ENCODE measurements around the gene LCNL1.
A peak's percentile ranks its signal among the peaks of the same experiment; 100 is the strongest.

LCNL1 gene

DNA sequence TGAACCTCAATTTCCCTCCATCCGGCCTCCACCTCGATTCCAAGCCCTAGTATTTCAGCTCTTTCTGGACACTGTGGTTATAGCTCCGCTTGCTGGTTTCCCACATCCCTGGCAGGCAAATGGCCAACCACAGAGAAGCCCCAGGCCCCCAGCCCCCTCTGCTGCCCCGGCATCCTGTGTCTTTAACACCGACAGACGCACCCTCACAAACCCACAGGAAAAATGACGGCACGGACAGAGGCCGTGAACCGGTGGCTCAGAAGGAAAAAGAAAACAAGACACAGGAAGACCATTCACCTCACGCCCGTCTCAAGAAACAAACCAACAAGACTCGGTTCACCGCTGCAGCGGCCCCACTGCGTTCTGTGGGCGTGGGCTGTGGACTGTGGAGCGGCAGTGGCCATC is 15.0 kb downstream of the LCNL1 start:
- Histone ChIP-seq H3K9ac (ENCODE audit: low read length) (no peak overlapping the region), H3K79me1 (ENCODE audit: low read length) (peaks cover 37% of the 10 kb centered on the region), H3K18ac (ENCODE audit: low read length) (peak overlapping the region; percentile 86), H3K4me3 (ENCODE audit: low read depth, low read length) (no peak overlapping the region), H4K12ac (ENCODE audit: low read depth, low read length) (no peak overlapping the region), H2BK5ac (ENCODE audit: low read depth, low read length, poor library complexity) (peak overlapping the region; percentile 79), H3K4ac (ENCODE audit: low read depth, low read length) (peak overlapping the region; percentile 17), H2BK12ac (ENCODE audit: low read length) (peak overlapping the region; percentile 85), H2BK120ac (ENCODE audit: insufficient read depth, low read length, poor library complexity) (peak overlapping the region; percentile 92), H3K27ac (ENCODE audit: low read depth, low read length) (peak overlapping the region; percentile 9), H3K4me1 (ENCODE audit: control insufficient read depth in 1 of 2, insufficient read depth in 2 of 2, low read length in 2 of 2) (peaks cover 44 to 58% of the 10 kb centered on the region in 2 experiments), H4K91ac (ENCODE audit: low read depth, low read length) (peak overlapping the region; percentile 89), H3K9me3 (ENCODE audit: insufficient read depth, low read depth, low read length) (no peaks in the 10 kb centered on the region), H3K79me2 (ENCODE audit: control insufficient read depth, insufficient read depth, low read length, poor library complexity) (peaks cover 11% of the 10 kb centered on the region), H3K36me3 (ENCODE audit: control insufficient read depth in 1 of 2, insufficient read depth in 2 of 2, low read length in 2 of 2) (peaks cover 15 to 21% of the 10 kb centered on the region in 2 experiments), H4K8ac (ENCODE audit: low read depth, low read length) (peak overlapping the region; percentile 32), H3K14ac (ENCODE audit: low read length) (peak overlapping the region; percentile 85), H3K27me3 (ENCODE audit: insufficient read depth, low read length) (no peaks in the 10 kb centered on the region), H2AFZ (ENCODE audit: insufficient read depth, low read length, poor library complexity) (no peak overlapping the region), H3K23ac (ENCODE audit: low read length) (no peak overlapping the region), H2AK5ac (ENCODE audit: low read length) (peak overlapping the region; percentile 96), H3K4me2 (ENCODE audit: low read length) (no peak overlapping the region)
- no CpG with 5 or more reads among the region's 18 CpGs for WGBS (ENCODE audit: extremely low coverage, insufficient coverage, insufficient read length)
- no peak for DNase-seq

DNA sequence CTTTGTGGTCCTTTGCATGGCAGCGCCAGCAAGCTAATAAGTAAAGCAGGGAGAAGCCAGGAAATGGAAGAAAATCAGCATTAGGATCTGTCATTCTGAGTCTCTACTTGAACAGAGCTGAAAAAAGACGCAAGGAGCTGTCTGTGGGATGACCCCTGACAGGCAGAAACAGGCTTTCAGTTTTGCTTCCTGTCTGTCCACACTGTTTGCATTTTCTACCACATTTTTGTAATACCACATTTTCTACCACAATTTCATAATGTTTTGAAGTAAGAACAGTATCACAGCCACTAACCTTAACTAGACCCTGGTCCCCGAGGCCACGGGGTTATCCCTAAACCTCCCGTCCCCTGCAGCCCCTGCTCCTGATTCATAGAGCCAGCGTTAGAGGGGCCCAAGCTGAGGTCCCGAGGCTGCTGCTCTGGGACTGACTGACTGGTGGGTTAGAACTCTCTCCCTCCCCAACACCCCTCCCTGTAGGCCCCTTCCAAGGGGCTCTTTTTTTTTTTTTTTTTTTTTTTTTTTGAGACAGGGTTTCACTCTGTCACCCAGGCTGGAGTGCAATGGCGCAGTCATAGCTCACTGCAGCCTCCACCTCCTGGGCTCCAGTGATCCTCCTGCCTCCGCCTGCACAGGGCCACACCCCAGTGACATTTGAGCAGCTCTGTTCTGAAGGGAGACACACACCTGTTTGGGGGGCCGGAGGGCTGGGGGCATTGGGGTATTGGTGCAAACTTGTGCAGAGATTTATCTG is 17.6 kb downstream of the LCNL1 start:
- Histone ChIP-seq H3K4me1 (ENCODE audit: control insufficient read depth in 1 of 2, insufficient read depth in 2 of 2, low read length in 2 of 2) (peaks cover 29 to 37% of the 10 kb centered on the region in 2 experiments), H3K4ac (ENCODE audit: low read depth, low read length) (no peak overlapping the region), H3K4me2 (ENCODE audit: low read length) (peak overlapping the region; percentile 13), H2BK120ac (ENCODE audit: insufficient read depth, low read length, poor library complexity) (peak overlapping the region; percentile 67), H4K12ac (ENCODE audit: low read depth, low read length) (no peak overlapping the region), H4K8ac (ENCODE audit: low read depth, low read length) (no peak overlapping the region), H3K9ac (ENCODE audit: low read length) (no peak overlapping the region), H3K79me1 (ENCODE audit: low read length) (peaks cover 32% of the 10 kb centered on the region), H3K9me3 (ENCODE audit: insufficient read depth, low read depth, low read length) (no peaks in the 10 kb centered on the region), H3K27me3 (ENCODE audit: insufficient read depth, low read length) (no peaks in the 10 kb centered on the region), H2BK12ac (ENCODE audit: low read length) (no peak overlapping the region), H4K91ac (ENCODE audit: low read depth, low read length) (peak overlapping the region; percentile 64), H2AK5ac (ENCODE audit: low read length) (no peak overlapping the region), H2BK5ac (ENCODE audit: low read depth, low read length, poor library complexity) (peak overlapping the region; percentile 69), H3K23ac (ENCODE audit: low read length) (no peak overlapping the region), H3K14ac (ENCODE audit: low read length) (no peak overlapping the region), H2AFZ (ENCODE audit: insufficient read depth, low read length, poor library complexity) (no peak overlapping the region), H3K27ac (ENCODE audit: low read depth, low read length) (peak overlapping the region; percentile 64), H3K79me2 (ENCODE audit: control insufficient read depth, insufficient read depth, low read length, poor library complexity) (peaks cover 7% of the 10 kb centered on the region), H3K36me3 (ENCODE audit: control insufficient read depth in 1 of 2, insufficient read depth in 2 of 2, low read length in 2 of 2) (peaks cover 0 to 2% of the 10 kb centered on the region in 2 experiments), H3K18ac (ENCODE audit: low read length) (no peak overlapping the region), H3K4me3 (ENCODE audit: low read depth, low read length) (no peak overlapping the region)
- DNase-seq = peak; percentile 54 to 90
- WGBS (ENCODE audit: extremely low coverage, insufficient coverage, insufficient read length) = no CpG with 5 or more reads among the region's 10 CpGs

DNA sequence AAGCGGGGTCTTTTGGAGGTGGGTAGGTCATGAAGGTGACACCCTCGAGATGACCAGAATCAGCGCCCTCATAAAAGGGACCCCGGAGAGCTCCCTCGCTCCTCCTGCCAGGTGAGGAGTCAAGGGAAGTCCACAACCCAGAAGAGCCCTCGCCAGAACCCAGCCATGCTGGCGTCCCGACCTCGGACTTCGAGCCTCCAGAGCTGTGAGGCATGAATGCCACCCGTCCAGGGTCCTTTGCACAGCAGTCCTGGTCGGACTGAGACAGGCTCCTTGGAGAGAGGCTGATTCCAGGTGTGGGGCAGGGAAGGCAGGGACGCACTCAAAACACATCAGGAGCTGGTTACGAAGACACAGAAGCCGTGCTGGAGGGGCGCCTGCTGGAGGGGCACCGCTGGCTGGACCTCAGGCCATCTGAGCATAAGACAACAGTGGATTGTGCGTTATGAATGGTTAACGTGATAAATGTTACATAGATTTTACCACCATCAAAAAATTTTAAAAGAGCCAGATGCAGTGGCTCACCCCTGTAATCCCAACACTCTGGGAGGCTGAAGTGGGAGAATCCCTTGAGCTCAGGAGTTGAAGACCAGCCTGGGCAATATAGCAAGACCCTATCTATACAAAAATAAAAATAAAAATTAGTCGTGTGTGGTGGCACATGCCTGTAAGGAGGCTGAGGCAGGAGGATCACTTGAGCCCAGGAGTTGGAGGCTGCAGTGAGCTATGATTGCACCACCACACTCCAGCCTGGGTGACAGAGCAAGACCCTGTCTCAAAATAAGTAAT is 19.3 kb downstream of the LCNL1 start:
- Histone ChIP-seq H2BK120ac (ENCODE audit: insufficient read depth, low read length, poor library complexity) (peak overlapping the region; percentile 6), H3K4me3 (ENCODE audit: low read depth, low read length) (peak overlapping the region; percentile 1), H2AFZ (ENCODE audit: insufficient read depth, low read length, poor library complexity) (no peak overlapping the region), H3K9ac (ENCODE audit: low read length) (no peak overlapping the region), H2BK5ac (ENCODE audit: low read depth, low read length, poor library complexity) (no peak overlapping the region), H3K4me1 (ENCODE audit: control insufficient read depth in 1 of 2, insufficient read depth in 2 of 2, low read length in 2 of 2) (peaks cover 13 to 21% of the 10 kb centered on the region in 2 experiments), H3K14ac (ENCODE audit: low read length) (no peak overlapping the region), H3K27me3 (ENCODE audit: insufficient read depth, low read length) (no peaks in the 10 kb centered on the region), H2AK5ac (ENCODE audit: low read length) (no peak overlapping the region), H3K23ac (ENCODE audit: low read length) (no peak overlapping the region), H4K12ac (ENCODE audit: low read depth, low read length) (no peak overlapping the region), H3K4me2 (ENCODE audit: low read length) (no peak overlapping the region), H3K9me3 (ENCODE audit: insufficient read depth, low read depth, low read length) (peaks cover 4% of the 10 kb centered on the region), H4K91ac (ENCODE audit: low read depth, low read length) (no peak overlapping the region), H3K4ac (ENCODE audit: low read depth, low read length) (no peak overlapping the region), H3K79me2 (ENCODE audit: control insufficient read depth, insufficient read depth, low read length, poor library complexity) (peaks cover 4% of the 10 kb centered on the region), H3K18ac (ENCODE audit: low read length) (no peak overlapping the region), H3K36me3 (ENCODE audit: control insufficient read depth in 1 of 2, insufficient read depth in 2 of 2, low read length in 2 of 2) (no peaks in the 10 kb centered on the region), H3K79me1 (ENCODE audit: low read length) (peaks cover 20% of the 10 kb centered on the region), H4K8ac (ENCODE audit: low read depth, low read length) (no peak overlapping the region), H2BK12ac (ENCODE audit: low read length) (no peak overlapping the region), H3K27ac (ENCODE audit: low read depth, low read length) (no peak overlapping the region)
- no CpG with 5 or more reads among the region's 20 CpGs for WGBS (ENCODE audit: extremely low coverage, insufficient coverage, insufficient read length)
- DNase-seq = no peak

DNA sequence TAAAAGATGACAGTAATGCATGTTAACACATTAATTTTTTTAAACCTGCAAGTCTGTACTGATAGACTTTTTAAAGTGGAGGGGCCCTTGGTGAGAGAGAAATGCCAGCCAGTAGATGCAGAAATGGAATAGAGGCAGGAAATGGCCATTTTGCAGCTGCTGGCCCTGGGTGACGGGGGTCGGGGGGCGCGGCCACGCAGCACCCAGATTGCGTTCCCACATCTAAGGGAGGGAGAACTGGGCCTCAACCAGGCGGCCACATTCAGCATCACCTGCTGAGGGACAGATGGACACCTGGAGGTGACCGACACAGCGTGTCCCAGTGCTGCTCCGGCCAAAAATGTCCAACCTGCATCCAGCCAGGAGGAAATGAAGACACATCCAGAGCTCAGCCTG is 19.9 kb downstream of the LCNL1 start:
- no CpG with 5 or more reads among the region's 10 CpGs for WGBS (ENCODE audit: extremely low coverage, insufficient coverage, insufficient read length)
- Histone ChIP-seq H3K9ac (ENCODE audit: low read length) (no peak overlapping the region), H2BK12ac (ENCODE audit: low read length) (no peak overlapping the region), H3K4me3 (ENCODE audit: low read depth, low read length) (peak overlapping the region; percentile 47), H2AK5ac (ENCODE audit: low read length) (no peak overlapping the region), H3K79me1 (ENCODE audit: low read length) (peaks cover 15% of the 10 kb centered on the region), H3K4ac (ENCODE audit: low read depth, low read length) (no peak overlapping the region), H2BK5ac (ENCODE audit: low read depth, low read length, poor library complexity) (no peak overlapping the region), H4K91ac (ENCODE audit: low read depth, low read length) (no peak overlapping the region), H3K36me3 (ENCODE audit: control insufficient read depth in 1 of 2, insufficient read depth in 2 of 2, low read length in 2 of 2) (no peaks in the 10 kb centered on the region), H3K14ac (ENCODE audit: low read length) (no peak overlapping the region), H3K27me3 (ENCODE audit: insufficient read depth, low read length) (no peaks in the 10 kb centered on the region), H2BK120ac (ENCODE audit: insufficient read depth, low read length, poor library complexity) (no peak overlapping the region), H3K27ac (ENCODE audit: low read depth, low read length) (no peak overlapping the region), H2AFZ (ENCODE audit: insufficient read depth, low read length, poor library complexity) (no peak overlapping the region), H3K18ac (ENCODE audit: low read length) (no peak overlapping the region), H3K79me2 (ENCODE audit: control insufficient read depth, insufficient read depth, low read length, poor library complexity) (no peaks in the 10 kb centered on the region), H3K4me1 (ENCODE audit: control insufficient read depth in 1 of 2, insufficient read depth in 2 of 2, low read length in 2 of 2) (peaks cover 7 to 15% of the 10 kb centered on the region in 2 experiments), H3K9me3 (ENCODE audit: insufficient read depth, low read depth, low read length) (peaks cover 4% of the 10 kb centered on the region), H4K12ac (ENCODE audit: low read depth, low read length) (no peak overlapping the region), H3K23ac (ENCODE audit: low read length) (no peak overlapping the region), H3K4me2 (ENCODE audit: low read length) (no peak overlapping the region), H4K8ac (ENCODE audit: low read depth, low read length) (no peak overlapping the region)
- peak in 1 of 2 donors; percentile 22 for DNase-seq

Measured in trophoblast cell (in vitro differentiated cells and primary cell).